Testis (tissue), 2 donors: ENCODE data around the gene SLC39A6.

Source experiments
- CTCF ChIP-seq, 3 experiments: fragments of 450-650 bp in 2 of 3; fragments of 200-600 bp in 1 of 3; sonication (generic) in 1 of 3; IDR thresholded peaks; one replicate each; pipeline ENCODE4 v1.5.1; 2016 to 2019; ENCODE audit warnings: antibody characterized with exemption in 3 of 3, mild to moderate bottlenecking in 2 of 3, moderate library complexity in 1 of 3
- POLR2A ChIP-seq: fragments of 450-650 bp; IDR thresholded peaks from one replicate; pipeline ENCODE4 v1.6.1; 2017; ENCODE audit warnings: antibody characterized with exemption, mild to moderate bottlenecking, moderate library complexity

- TF ChIP-seq CTCF (IDR thresholded peaks at IDR 0.05) (no peak), POLR2A (no peak)
These were observed 2.5 kb downstream of the SLC39A6 start for GRCh38 chr18:36126668-36127067.
